Stimulated activated CD4-positive, alpha-beta T cell treated with anti-CD3 and anti-CD28 coated beads, Interleukin-4, amount 100 ng/mL, for 24 hours (primary cell): ENCODE results near the gene POLA2.

Experiments used
- DNase-seq: peaks from one replicate; pipeline ENCODE4 v3.0.0-alpha.2; 2020

The POLA2 gene

DNA sequence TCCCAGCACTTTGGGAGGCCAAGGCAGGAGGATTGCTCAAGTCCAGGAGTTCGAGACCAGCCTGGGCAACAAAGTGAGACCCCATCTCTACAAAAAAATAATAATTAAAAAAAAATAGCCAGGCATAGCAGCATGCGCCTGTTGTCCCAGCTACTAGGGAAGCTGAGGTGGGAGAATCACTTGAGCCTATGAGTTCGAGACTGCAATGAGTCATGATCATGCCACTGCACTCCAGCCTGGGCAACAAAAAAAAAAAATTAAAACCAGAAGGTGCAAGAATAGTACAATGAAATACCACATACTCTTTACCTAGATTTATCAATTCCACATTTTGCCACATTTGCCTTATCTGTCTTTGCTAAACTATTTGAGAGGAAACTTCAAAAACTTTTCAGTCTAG is 80.1 kb downstream of the POLA2 start:
- DNase-seq, result no peak
